ENCODE results near the gene SF1.

SF1 gene

GRCh38 chr11:64717268-64717578 lies 61.1 kb downstream of the SF1 start:
- H3K27me3 ChIP-seq (replicated peaks; ENCODE audit: control insufficient read depth, insufficient read depth, low read length) = no peaks in the 10 kb centered on the region; the same call in none of the 2 replicates

DNA sequence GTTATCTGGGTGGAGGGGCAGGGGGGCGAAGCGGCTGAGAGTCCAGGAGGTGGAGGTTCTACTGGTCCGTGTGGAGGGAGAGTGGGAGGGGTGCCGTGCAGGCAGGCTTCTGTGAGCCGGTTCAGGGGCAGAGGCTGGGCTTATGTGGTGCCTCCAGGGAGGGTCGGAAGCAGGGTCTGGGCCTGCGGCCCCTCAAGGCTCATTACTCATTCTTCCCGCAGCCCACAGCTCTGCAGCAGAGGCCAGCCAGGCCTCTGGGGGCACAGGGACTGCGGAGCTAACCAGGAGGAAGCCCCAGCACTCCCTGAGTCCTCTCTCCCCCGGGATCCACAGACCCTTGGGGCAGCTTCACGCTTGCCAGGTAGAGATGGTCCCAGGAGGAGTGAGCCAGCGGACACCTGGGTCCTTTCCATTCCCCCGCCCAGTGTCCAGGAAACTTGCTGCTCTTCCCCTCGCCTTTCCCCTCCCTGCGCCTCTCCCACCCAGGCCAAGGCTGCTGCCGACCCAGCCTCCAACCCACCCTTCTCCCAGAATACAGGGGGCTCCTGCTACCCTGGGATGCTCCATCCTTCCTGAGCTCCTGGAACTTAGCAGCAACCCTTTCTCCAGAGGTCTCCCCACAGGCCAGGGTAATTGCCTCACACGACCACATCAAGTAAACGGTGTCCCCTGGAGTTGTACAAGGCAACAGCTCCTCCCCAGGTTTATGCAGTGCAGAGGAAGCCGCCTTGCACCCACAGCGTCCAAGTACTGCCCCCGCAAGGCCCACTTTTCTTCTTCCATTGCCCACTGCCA lies 61.7 kb downstream of the SF1 start:
- H3K27me3 ChIP-seq (replicated peaks; ENCODE audit: control insufficient read depth, insufficient read depth, low read length) = no peaks in the 10 kb centered on the region; the same call in none of the 2 replicates
- DNase-seq (ENCODE audit: extremely low read depth, insufficient read length) = no peak
- no peak overlapping the region for H3K4me3 ChIP-seq (replicated peaks; ENCODE audit: low read depth, low read length)
- TF ChIP-seq, protein P1, sequence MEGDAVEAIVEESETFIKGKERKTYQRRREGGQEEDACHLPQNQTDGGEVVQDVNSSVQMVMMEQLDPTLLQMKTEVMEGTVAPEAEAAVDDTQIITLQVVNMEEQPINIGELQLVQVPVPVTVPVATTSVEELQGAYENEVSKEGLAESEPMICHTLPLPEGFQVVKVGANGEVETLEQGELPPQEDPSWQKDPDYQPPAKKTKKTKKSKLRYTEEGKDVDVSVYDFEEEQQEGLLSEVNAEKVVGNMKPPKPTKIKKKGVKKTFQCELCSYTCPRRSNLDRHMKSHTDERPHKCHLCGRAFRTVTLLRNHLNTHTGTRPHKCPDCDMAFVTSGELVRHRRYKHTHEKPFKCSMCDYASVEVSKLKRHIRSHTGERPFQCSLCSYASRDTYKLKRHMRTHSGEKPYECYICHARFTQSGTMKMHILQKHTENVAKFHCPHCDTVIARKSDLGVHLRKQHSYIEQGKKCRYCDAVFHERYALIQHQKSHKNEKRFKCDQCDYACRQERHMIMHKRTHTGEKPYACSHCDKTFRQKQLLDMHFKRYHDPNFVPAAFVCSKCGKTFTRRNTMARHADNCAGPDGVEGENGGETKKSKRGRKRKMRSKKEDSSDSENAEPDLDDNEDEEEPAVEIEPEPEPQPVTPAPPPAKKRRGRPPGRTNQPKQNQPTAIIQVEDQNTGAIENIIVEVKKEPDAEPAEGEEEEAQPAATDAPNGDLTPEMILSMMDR (IDR thresholded peaks at IDR 0.05; ENCODE audit: insufficient read depth, low read length, poor library complexity, severe bottlenecking) = no peak
- no peaks in the 10 kb centered on the region for H3K36me3 ChIP-seq (ENCODE audit: control insufficient read depth, insufficient read depth, low read length)

More at GRCh38 chr11:64717268-64717578, 61.1 kb downstream of the SF1 start:
- H3K36me3 ChIP-seq (ENCODE audit: control insufficient read depth, insufficient read depth, low read length) = no peaks in the 10 kb centered on the region
- H3K4me3 ChIP-seq (replicated peaks; ENCODE audit: low read depth, low read length) = no peak overlapping the region
- no peak for DNase-seq (ENCODE audit: extremely low read depth, insufficient read length)
- TF ChIP-seq, protein P1 (IDR thresholded peaks at IDR 0.05; ENCODE audit: insufficient read depth, low read length, poor library complexity, severe bottlenecking) = no peak

- H3K4me3 ChIP-seq (replicated peaks; ENCODE audit: low read depth, low read length) = no peak overlapping the region
- TF ChIP-seq, protein P1 (IDR thresholded peaks at IDR 0.05; ENCODE audit: insufficient read depth, low read length, poor library complexity, severe bottlenecking) = no peak
- no peaks in the 10 kb centered on the region; the same call in 1 of the 2 replicates for H3K27me3 ChIP-seq (replicated peaks; ENCODE audit: control insufficient read depth, insufficient read depth, low read length)
- no peaks in the 10 kb centered on the region for H3K36me3 ChIP-seq (ENCODE audit: control insufficient read depth, insufficient read depth, low read length)
- no peak for DNase-seq (ENCODE audit: extremely low read depth, insufficient read length)
Measured at GRCh38 chr11:64715756-64716472, 62.4 kb downstream of the SF1 start.

GRCh38 chr11:64715110-64715509 lies 63.2 kb downstream of the SF1 start:
- DNase-seq (ENCODE audit: extremely low read depth, insufficient read length) = no peak
- Histone ChIP-seq H3K4me3 (replicated peaks; ENCODE audit: low read depth, low read length) (no peak overlapping the region), H3K27me3 (replicated peaks; ENCODE audit: control insufficient read depth, insufficient read depth, low read length) (no peaks in the 10 kb centered on the region; the same call in none of the 2 replicates), H3K36me3 (ENCODE audit: control insufficient read depth, insufficient read depth, low read length) (no peaks in the 10 kb centered on the region)
- TF ChIP-seq, protein P1 (IDR thresholded peaks at IDR 0.05; ENCODE audit: insufficient read depth, low read length, poor library complexity, severe bottlenecking) = no peak

DNA sequence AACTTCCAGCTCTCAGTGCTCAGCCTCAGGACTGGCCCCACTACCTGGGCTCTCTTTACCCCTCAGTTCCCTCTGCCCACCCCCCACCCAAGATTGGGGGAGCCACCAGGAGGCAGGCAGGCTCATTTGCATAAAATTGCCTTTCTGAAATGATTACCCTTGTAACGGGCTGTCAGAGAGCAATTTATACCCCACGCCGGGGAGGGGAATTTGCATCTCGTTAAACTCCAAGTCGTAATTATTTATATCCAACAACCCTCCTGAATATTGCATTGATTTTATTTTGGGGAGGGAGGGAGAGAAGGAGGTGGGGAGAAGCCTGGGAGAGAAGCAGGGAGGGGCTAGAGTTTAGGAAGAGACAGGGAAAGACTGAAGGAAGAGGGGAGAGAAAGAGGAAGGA lies 63.7 kb downstream of the SF1 start:
- no peak overlapping the region for H3K4me3 ChIP-seq (replicated peaks; ENCODE audit: low read depth, low read length)
- no peak for DNase-seq (ENCODE audit: extremely low read depth, insufficient read length)
- TF ChIP-seq, protein P1 (IDR thresholded peaks at IDR 0.05; ENCODE audit: insufficient read depth, low read length, poor library complexity, severe bottlenecking) = no peak
- no peaks in the 10 kb centered on the region; the same call in none of the 2 replicates for H3K27me3 ChIP-seq (replicated peaks; ENCODE audit: control insufficient read depth, insufficient read depth, low read length)
- H3K36me3 ChIP-seq (ENCODE audit: control insufficient read depth, insufficient read depth, low read length) = no peaks in the 10 kb centered on the region
